Progenitor cell of endocrine pancreas (in vitro differentiated cells): ENCODE data around the gene SEC23B. TPM values are rescaled to one million over a fixed set of nuclear protein-coding genes. Genes with fewer than 3 reads are reported as not detected.
A peak's percentile ranks its signal among the peaks of the same experiment; 100 is the strongest.

ENCODE experiments used
- DNase-seq: peaks from one replicate; pipeline ENCODE4 v3.0.0; 2021; ENCODE audit warnings: low spot score; ENCODE audit not compliant: unreplicated experiment
- H3K27ac Mint-ChIP-seq: 2 replicates; pipeline ENCODE4 v1.8.0; 2021; ENCODE audit warnings: mild to moderate bottlenecking, moderate library complexity, mixed read lengths
- H3K27me3 Mint-ChIP-seq: 2 replicates; pipeline ENCODE4 v1.8.0; 2021; ENCODE audit warnings: mixed read lengths
- H3K36me3 Mint-ChIP-seq: 2 replicates; pipeline ENCODE4 v1.8.0; 2022; ENCODE audit warnings: mixed read lengths; ENCODE audit not compliant: insufficient read depth
- H3K4me1 Mint-ChIP-seq: 2 replicates; pipeline ENCODE4 v1.8.0; 2021; ENCODE audit warnings: low read depth, mixed read lengths
- H3K4me3 Mint-ChIP-seq: 2 replicates; pipeline ENCODE4 v1.8.0; 2021; ENCODE audit warnings: low read depth, mild to moderate bottlenecking, moderate library complexity, mixed read lengths
- H3K9me3 Mint-ChIP-seq: 2 replicates; pipeline ENCODE4 v1.8.0; 2021; ENCODE audit warnings: low read depth, mixed read lengths
- CTCF ChIP-seq: fragments of 200-600 bp; sonication (generic); IDR thresholded peaks from one replicate; pipeline ENCODE4 v1.5.0; 2021; ENCODE audit warnings: antibody characterized with exemption, mild to moderate bottlenecking; ENCODE audit not compliant: unreplicated experiment
- total RNA-seq: library from RNA; stranded (reverse); gene quantifications from 2 replicates; pipeline ENCODE4 v1.2.1, GENCODE V29; 2021

SEC23B gene
- total RNA-seq, 1 donor from 2014 or later = 58.4 TPM

GRCh38 chr20:18585134-18585533 is 77.4 kb downstream of the SEC23B start:
- Mint-ChIP-seq H3K9me3 (no peaks in the 10 kb centered on the region), H3K27me3 (peaks cover 7% of the 10 kb centered on the region), H3K4me1 (peaks cover 2% of the 10 kb centered on the region), H3K36me3 (no peaks in the 10 kb centered on the region), H3K4me3 (no peak overlapping the region), H3K27ac (no peak overlapping the region)
- no peak for DNase-seq
- TF ChIP-seq CTCF = no peak

GRCh38 chr20:18587665-18588573 is 80.2 kb downstream of the SEC23B start, which contains the start of gene DTD1:
Gene DTD1 (plus strand): TSS chr20:18588054. CDS start chr20:18588073, 19 bp downstream.
- peak; percentile 90 for DNase-seq
- peak; percentile 87 for TF ChIP-seq CTCF
- Mint-ChIP-seq H3K36me3 (no peaks in the 10 kb centered on the region), H3K27ac (peak within 1 kb of the TSS; percentile 92), H3K4me1 (peaks cover 2% of the 10 kb centered on the region), H3K27me3 (peaks cover 7% of the 10 kb centered on the region), H3K4me3 (peak within 1 kb of the TSS; percentile 83), H3K9me3 (no peaks in the 10 kb centered on the region)

GRCh38 chr20:18588574-18588933 is 80.8 kb downstream of the SEC23B start:
- Mint-ChIP-seq H3K4me1 (peaks cover 2% of the 10 kb centered on the region), H3K36me3 (no peaks in the 10 kb centered on the region), H3K9me3 (no peaks in the 10 kb centered on the region), H3K27ac (peak overlapping the region; percentile 91), H3K4me3 (peak overlapping the region; percentile 75), H3K27me3 (peaks cover 7% of the 10 kb centered on the region)
- no peak for DNase-seq
- no peak for TF ChIP-seq CTCF

- Mint-ChIP-seq H3K36me3 (peaks cover 3% of the 10 kb centered on the region), H3K27me3 (no peaks in the 10 kb centered on the region), H3K4me1 (peaks cover 2% of the 10 kb centered on the region), H3K4me3 (peak overlapping the region; percentile 49), H3K27ac (no peak overlapping the region), H3K9me3 (no peaks in the 10 kb centered on the region)
- TF ChIP-seq CTCF = no peak
- no peak for DNase-seq
Observed at GRCh38 chr20:18589941-18590674, 82.4 kb downstream of the SEC23B start.

- Mint-ChIP-seq H3K27ac (no peak overlapping the region), H3K4me1 (no peaks in the 10 kb centered on the region), H3K27me3 (no peaks in the 10 kb centered on the region), H3K36me3 (peaks cover 15% of the 10 kb centered on the region), H3K4me3 (no peak overlapping the region), H3K9me3 (peaks cover 4% of the 10 kb centered on the region)
- TF ChIP-seq CTCF = no peak
- DNase-seq = no peak
Observed at GRCh38 chr20:18596270-18596669, 88.5 kb downstream of the SEC23B start.
